ENCODE results near the gene SERPINC1.
A peak's percentile ranks its signal among the peaks of the same experiment; 100 is the strongest.
"Not testable (repeated sequence)": the region's sequence is repeated elsewhere in the genome, so short reads cannot be mapped to it uniquely, and the experiment has no call there.

The SERPINC1 gene

DNA sequence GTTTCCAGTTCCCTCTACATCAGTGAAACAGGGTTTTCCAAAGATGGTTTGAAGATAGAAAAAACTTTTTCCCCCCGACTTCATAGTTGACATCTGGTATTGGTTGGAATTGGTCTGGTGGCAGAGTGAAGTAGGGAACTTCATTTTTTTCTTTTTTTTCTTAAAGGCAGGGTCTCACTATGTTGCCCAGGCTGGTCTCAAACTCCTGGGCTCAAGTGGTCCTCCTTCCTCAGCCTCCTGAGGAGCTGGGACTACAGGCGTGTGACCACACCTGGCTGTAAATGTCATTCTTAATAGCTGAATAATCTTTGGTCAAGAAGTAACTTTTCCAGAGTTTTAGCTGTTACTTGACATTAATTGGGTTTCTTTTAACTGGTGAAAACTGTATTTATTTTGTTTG is 27.2 kb downstream of the SERPINC1 start:
- no peak for DNase-seq

- no peak for DNase-seq
Measured at GRCh38 chr1:173888749-173889148, 28.4 kb downstream of the SERPINC1 start.

- no peak for DNase-seq
Measured at GRCh38 chr1:173887627-173888026, 29.5 kb downstream of the SERPINC1 start.

GRCh38 chr1:173886746-173887611 is 30.1 kb downstream of the SERPINC1 start:
- no peak for DNase-seq

DNA sequence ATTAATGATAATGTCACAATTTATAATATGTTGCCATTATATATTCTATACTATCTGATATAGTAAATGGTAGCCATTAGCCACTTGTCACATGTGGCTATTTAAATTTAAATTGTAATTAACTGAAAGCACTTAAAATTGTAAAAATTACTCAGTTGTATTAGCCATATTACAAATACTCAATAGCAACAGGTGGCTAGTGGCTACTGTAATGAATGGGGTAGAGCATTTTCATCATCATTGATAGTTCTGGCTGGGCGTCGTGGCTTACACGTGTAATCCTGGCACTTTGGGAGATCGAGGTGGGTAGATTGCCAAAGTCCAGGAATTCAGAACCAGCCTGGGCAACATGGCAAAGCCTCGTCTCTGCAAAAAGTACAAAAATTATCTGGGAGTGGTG is 32.4 kb downstream of the SERPINC1 start:
- no peak for DNase-seq

DNA sequence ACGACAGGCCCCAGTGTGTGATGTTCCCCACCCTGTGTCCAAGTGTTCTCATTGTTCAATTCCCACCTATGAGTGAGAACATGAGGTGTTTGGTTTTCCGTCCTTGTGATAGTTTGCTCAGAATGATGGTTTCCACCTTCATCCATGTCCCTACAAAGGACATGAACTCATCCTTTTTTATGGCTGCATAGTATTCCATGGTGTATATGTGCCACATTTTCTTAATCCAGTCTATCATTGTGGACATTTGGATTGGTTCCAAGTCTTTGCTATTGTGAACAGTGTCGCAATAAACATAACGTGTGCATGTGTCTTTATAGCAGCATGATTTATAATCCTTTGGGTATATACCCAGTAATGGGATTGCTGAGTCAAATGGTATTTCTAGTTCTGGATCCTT is 36.0 kb downstream of the SERPINC1 start:
- not testable (repeated sequence) for DNase-seq

DNA sequence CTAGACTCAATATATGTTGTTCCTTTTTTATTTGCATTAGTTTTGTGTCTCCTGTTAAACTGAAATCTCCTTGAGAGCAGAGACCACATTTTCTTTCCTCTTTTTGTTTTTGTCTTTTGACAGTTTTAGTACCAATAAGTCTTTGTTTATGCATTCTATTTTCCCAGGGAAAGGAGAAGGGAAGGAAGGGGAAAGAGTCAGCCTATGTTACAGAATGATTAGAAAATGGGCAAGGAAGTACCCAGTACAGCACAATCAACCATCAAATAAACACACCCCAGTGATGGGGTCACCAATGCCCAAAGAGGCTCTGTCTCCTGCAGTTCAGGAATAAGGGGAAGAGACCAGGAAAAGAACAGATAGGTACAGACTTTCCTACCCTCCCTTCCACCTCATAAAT is 38.9 kb downstream of the SERPINC1 start:
- no peak for DNase-seq

DNA sequence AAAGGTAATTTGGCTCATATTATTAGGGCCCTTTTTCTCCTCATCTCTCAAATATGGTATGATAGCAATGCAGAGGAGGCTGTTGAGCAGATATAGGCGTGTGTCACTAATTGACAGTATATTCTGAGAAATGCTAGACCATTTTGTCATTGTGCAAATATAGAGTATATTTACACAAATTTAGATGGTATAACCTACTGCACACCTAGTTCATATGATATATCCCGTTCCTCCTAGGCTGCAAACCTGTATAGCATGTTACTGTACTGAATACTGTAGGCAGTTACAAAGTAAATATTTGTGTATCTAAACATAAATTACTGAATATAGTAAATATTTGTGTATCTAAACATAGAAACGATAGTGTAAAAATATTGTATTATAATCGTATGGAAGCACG is 40.4 kb downstream of the SERPINC1 start:
- no peak for DNase-seq

GRCh38 chr1:173871500-173871899 is 45.6 kb downstream of the SERPINC1 start:
- no peak for DNase-seq

GRCh38 chr1:173871091-173871490 is 46.0 kb downstream of the SERPINC1 start:
- no peak for DNase-seq

- DNase-seq = peak in 10 of 14 donors; percentile 2 to 47 (median 22)
Measured at GRCh38 chr1:173870252-173871075, 46.7 kb downstream of the SERPINC1 start.

DNA sequence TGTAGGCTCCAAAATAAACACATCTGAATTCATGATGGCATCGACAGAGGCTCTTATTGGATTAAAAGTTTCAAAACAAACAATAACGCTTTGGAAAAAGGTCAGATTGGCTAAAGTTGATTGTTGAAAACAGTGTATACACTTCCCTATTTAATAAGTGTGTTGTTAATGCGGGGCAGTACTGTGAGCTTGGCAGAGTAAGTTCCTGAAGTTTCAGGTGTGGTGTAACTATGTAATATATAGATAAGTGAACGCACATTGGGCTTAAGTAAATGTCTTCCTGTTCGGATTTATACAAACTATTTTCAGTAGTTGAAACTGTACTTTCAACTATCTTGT is 48.1 kb downstream of the SERPINC1 start:
- DNase-seq = no peak

DNA sequence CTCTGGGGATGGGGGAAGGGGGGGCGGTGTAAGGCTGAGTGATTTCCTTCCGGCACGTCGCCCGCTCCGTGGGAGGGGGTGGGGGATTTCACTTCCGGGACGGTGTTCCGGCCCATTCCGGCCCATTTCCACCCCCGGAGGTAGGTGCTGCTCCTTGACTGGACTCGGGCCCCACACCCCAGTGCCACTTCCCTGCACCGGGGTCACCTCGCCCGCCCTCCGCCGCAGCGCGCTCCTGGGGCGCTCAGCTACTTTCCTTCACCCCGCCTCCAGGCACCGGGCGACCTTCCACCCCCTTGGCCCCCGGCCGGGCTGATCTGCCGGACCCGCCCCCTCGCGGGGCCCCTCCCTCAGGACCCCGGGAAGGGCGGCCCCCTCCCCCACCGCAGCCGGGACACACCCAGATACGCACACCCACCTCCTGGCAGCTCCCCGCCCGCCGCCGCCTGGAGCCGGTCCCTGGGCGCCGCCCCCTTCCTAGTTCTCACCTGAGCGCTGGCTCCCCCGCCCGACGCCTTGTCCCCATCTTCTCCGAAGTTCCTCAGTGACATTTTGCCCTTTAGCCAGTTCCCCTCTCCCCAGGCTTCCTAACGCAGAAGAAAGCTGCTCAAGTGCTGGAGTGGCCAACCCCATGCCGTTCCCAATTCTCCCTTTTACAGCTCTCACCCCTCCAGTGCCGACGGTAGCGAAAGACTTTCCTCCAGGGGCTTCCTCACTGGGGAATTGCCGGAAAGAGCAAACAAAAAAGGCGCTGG is 48.7 kb downstream of the SERPINC1 start, which contains the start of gene ZBTB37:
Gene ZBTB37 (plus strand): TSS at position 115 of the 755 bp plus-strand sequence. CDS start 1,846 bp downstream, outside the sequence.
- peak in 8 of 14 donors; percentile 30 to 90 (median 80) for DNase-seq

DNA sequence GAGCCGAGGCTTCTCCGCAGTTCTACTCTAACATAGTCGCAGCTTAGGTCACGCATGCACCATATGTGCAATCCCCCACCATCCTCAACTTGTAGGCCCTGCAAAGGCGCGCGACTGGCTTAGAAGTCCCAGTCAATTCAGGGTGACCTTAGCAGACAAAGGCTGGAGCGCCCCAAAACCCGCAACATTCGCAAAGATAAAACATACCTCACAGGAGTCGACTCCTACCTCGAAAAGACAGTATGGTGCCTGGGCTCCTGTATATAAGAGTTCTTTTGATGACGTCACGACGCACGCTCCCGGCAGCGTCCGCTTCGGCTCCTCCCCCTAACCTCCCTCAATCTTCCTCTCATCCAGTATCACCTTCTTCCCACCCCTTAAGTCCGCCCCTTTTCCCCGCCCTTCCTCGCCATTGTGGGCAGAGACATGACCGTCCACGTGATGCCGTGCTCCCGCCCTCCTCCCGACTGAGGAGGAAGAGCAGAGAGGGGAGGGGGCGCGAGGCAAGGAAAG is 49.3 kb downstream of the SERPINC1 start, which contains the start of gene GAS5:
Gene GAS5 (minus strand): TSS at position 237 of the 513 bp plus-strand sequence.
- peak; percentile 72 to 99 (median 96) for DNase-seq

DNA sequence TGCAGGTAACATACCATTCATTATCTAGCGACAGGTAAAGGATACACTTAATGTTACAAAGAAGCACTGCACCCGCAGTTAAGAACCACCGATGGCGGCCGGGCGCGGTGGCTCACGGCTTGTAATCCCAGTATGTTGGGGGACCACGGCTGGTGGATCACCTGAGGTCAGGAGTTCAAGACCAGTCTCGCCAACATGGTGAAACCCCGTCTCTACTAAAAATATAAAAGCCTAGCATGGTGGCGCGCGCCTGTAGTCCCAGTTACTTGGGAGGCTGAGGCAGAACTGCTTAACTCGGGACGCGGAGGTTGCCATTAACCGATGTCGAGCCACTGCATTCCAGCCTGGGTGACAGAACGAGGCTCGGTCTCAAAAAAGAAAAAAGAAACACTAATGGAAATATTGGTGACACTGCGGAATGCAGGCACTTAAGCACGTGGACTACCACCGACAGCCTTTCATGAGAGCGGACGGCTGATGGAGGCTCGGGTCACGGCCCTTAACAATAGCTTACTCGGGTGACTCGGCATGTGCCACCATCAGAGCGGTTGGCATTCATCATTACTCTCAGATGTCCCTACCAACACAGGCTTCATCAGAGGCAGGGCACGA is 49.9 kb downstream of the SERPINC1 start:
- peak in 1 of 14 donors; percentile 25 for DNase-seq

DNA sequence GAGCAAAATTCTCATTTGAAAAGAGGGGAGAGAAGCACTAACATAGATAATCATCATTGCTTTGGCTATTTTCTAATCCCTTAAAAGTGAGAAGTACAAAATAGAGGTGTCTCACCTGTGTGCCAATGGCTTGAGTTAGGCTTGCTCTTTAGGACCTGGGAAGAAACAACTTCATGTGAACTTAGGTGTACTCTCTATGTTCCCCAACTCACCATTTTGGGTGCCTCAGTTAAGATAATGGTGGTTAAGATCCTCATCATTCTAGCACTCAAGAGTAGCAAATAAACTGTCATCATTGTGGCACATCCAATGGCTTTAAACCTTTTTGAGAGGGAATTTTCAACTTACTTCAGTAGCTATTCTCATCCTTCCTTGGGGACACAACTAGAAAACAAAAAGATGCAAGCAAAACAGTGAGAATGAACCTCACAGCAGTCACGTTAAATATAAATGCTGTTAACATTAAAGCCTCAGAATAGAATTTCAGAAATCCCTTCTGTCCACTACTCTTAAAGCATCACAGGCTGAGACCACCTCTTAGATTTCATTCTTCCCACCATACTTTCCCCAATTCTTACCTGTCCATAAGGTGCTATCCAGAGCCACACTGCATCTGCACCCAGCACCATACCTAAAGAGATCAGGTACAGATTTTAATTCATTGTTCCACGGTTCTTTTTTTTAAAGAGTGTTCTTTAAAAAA is 50.6 kb downstream of the SERPINC1 start:
- DNase-seq = no peak

DNA sequence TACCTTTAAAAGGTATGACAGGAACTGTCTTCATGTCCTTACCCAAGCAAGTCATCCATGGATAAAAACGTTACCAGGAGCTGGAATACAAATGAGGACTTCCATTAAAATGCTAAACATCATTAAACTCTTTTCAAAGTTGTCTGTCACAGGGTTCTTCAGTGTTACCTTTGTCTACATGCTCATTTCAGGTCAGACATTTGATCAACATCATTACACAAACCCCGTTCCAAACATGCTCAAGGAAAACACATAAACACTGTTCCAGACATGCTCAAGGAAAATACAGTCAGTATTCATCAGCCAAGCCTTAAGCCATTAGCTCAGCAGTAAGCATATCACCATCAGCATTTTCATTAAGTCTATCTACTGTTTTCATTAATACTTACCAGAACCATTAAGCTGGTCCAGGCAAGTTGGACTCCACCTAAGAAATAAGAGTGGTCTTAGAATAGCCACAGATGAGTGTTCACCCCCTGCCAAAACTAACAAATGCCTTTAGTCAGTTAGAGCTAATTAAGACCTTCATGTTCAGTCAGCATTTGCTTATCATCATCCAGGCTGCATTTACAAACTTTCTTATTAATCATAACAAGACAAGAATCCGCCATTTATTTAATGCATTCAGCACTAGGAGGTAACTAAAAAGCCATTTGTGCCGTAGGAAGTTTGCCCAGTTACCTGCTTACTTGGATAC is 51.5 kb downstream of the SERPINC1 start:
- no peak for DNase-seq

- DNase-seq = no peak
Measured at GRCh38 chr1:173864179-173864867, 52.8 kb downstream of the SERPINC1 start.

DNA sequence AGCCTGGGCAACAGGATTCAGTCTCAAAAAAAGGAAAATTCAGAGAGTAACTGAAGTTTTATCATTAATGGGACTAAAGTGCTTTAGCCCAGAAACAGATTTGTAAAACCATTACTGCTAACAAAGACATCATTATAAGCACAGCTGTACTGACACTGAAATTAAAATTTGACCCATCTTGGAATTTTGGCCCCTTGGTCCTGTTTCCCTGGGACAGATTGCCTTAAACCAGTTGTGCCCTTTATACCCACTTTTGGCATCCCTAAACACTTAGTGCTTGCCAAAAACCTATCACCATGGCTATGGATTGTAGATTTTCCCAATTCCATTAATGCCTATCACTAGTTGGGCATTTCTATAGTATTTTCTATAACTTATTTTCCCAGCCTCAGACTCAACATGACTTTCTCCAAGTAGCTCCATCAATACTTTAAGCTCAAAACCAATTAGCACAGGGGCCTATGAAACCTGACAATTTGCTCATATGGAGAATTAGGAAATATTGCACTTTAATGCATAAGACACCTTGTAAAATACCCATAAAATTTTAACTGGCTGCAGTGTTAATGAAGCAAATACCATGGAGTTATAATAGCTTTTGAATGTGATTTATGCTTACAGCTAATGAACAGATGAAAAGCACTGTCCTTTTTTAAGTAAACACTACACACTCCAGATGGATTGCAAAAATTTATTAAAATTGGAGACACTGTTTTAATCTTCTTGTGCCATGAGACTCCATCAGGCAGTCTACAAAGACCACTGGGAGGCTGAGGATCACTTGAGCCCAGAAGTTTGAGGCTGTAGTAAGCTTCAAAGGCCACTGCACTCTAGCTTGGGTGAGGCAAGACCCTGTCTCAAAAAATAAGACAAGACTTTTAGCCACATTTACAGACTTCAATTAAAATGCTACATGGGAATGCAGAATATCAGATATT is 53.6 kb downstream of the SERPINC1 start:
- no peak for DNase-seq

Data from C1 segment of cervical spinal cord (tissue), 14 donors.